HUES48 (cell line): ENCODE measurements around the gene VPS37C.

Experiments used
- H3K27ac ChIP-seq: one replicate; pipeline ENCODE4 v1.7.0; 2013; ENCODE audit warnings: low read depth, low read length, inconsistent platforms
- H3K27me3 ChIP-seq: 2 replicates; pipeline ENCODE4 v1.6.1; 2013; ENCODE audit warnings: mild to moderate bottlenecking, low read length; ENCODE audit not compliant: control insufficient read depth, insufficient read depth
- H3K36me3 ChIP-seq: 2 replicates; pipeline ENCODE4 v1.6.1; 2013; ENCODE audit warnings: low read length; ENCODE audit not compliant: control insufficient read depth, insufficient read depth
- H3K4me1 ChIP-seq: 2 replicates; pipeline ENCODE4 v1.6.1; 2013; ENCODE audit warnings: mild to moderate bottlenecking, low read length; ENCODE audit not compliant: control insufficient read depth, insufficient read depth
- H3K4me3 ChIP-seq: 2 replicates; pipeline ENCODE4 v1.5.1; 2013; ENCODE audit warnings: mild to moderate bottlenecking, low read depth, low read length
- H3K9ac ChIP-seq: 2 replicates; pipeline ENCODE4 v1.6.1; 2013; ENCODE audit warnings: mild to moderate bottlenecking, low read depth, low read length, moderate library complexity
- H3K9me3 ChIP-seq: 2 replicates; pipeline ENCODE4 v1.6.1; 2013; ENCODE audit warnings: low read length; ENCODE audit not compliant: control insufficient read depth, insufficient read depth

The VPS37C gene

DNA sequence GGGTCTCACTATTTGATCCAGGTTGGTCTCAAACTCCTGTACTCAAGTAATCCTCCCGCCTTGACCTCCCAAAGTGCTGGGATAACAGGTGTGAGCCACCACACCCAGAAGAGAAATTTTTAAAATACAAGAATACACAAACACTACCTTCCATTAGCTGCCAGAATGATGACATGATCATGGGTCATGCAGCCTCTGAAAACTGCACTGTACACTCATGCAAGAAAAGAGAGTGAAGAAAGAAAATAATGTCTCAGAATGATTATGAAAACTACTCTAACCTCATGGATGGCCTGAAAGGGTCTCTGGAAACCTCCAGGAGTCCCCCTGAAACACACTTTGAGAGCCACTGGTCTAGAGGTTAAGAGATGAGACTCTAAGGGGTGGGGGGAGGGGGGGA, 18.8 kb downstream of the VPS37C start:
- no peak overlapping the region for H3K9ac ChIP-seq
- peaks cover 12% of the 10 kb centered on the region for H3K36me3 ChIP-seq
- no peaks in the 10 kb centered on the region for H3K9me3 ChIP-seq
- H3K27me3 ChIP-seq, result no peaks in the 10 kb centered on the region
- H3K4me3 ChIP-seq, result no peak overlapping the region
- no peak overlapping the region for H3K27ac ChIP-seq
- no peaks in the 10 kb centered on the region for H3K4me1 ChIP-seq

- no peak overlapping the region for H3K9ac ChIP-seq
- H3K9me3 ChIP-seq, result no peaks in the 10 kb centered on the region
- H3K4me1 ChIP-seq, result no peaks in the 10 kb centered on the region
- H3K27ac ChIP-seq, result no peak overlapping the region
- peaks cover 16% of the 10 kb centered on the region for H3K36me3 ChIP-seq
- no peaks in the 10 kb centered on the region for H3K27me3 ChIP-seq
- no peak overlapping the region for H3K4me3 ChIP-seq
Measured at GRCh38 chr11:61141601-61142028, 19.6 kb downstream of the VPS37C start.

GRCh38 chr11:61140416-61140815, 20.8 kb downstream of the VPS37C start:
- Histone ChIP-seq H3K27ac (no peak overlapping the region), H3K36me3 (peaks cover 16% of the 10 kb centered on the region), H3K9ac (no peak overlapping the region), H3K4me3 (no peak overlapping the region), H3K4me1 (no peaks in the 10 kb centered on the region), H3K9me3 (no peaks in the 10 kb centered on the region), H3K27me3 (no peaks in the 10 kb centered on the region)

GRCh38 chr11:61139387-61139786, 21.8 kb downstream of the VPS37C start:
- no peaks in the 10 kb centered on the region for H3K27me3 ChIP-seq
- no peak overlapping the region for H3K9ac ChIP-seq
- no peaks in the 10 kb centered on the region for H3K4me1 ChIP-seq
- H3K4me3 ChIP-seq, result no peak overlapping the region
- peaks cover 16% of the 10 kb centered on the region for H3K36me3 ChIP-seq
- no peak overlapping the region for H3K27ac ChIP-seq
- H3K9me3 ChIP-seq, result no peaks in the 10 kb centered on the region

GRCh38 chr11:61138935-61139334, 22.3 kb downstream of the VPS37C start:
- Histone ChIP-seq H3K9me3 (no peaks in the 10 kb centered on the region), H3K4me3 (no peak overlapping the region), H3K36me3 (peaks cover 16% of the 10 kb centered on the region), H3K9ac (no peak overlapping the region), H3K4me1 (no peaks in the 10 kb centered on the region), H3K27ac (no peak overlapping the region), H3K27me3 (no peaks in the 10 kb centered on the region)

DNA sequence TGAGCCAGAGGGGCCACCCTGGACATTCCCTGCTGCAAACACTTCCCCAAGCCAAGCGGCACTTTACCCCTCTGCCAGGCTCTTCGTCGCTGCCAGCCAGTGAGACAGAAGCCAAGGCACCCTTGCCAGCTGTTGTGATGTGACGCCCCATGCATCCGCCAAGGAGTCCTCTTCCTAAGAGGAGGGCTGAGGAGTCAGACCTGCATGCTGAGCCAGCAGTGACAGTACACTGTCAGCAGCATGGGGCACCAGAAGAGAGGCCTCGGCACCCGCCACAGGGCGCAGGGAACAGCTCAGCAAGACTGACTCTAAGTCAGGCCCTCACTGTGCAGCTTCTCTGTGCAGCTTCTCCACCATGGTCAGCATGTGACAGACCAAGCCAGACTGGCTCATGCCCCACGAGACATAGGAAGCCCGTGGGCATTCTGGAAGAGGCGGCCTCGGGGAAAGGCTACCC, 26.4 kb downstream of the VPS37C start:
- Histone ChIP-seq H3K9me3 (no peaks in the 10 kb centered on the region), H3K9ac (no peak overlapping the region)

DNA sequence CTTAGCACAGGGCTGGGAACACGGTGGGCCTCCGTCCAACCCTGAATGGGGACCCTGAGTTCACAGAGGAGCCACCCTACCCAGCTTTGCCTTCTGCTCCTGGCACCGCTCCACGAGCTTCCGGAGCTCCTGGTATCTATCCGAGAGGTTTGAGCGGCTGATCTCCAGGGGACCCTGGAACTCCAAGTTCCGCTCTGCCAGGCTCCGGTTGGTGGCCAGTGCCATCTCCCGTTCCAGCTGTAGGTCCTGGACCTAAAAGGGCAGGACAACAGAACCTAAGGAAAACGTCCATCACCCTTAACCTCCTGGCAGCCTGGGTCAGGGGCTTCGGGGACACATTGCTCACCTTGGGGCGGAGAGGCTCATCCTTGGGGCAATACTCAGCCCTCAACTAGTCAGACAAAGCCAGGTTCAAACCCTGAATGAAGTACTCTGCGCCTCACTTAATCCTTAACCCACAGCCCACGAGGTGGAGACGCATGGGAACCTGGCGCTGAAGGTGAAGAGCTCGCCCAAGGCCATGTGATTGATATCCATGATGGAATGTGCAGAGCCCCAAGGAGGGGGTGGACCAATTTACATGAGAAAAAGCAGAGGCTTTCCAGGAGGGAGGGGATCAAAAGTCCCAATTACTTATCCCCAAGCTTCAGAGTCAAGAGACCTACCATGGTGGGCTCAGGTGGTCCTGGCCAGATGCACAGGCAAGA, 27.1 kb downstream of the VPS37C start:
- Histone ChIP-seq H3K9me3 (no peaks in the 10 kb centered on the region), H3K4me3 (no peak overlapping the region), H3K9ac (no peak overlapping the region), H3K36me3 (peaks cover 20% of the 10 kb centered on the region), H3K4me1 (peaks cover 5% of the 10 kb centered on the region; the same call in 1 of the 2 replicates), H3K27ac (no peak overlapping the region), H3K27me3 (no peaks in the 10 kb centered on the region)

More for the DNA sequence above, 26.4 kb downstream of the VPS37C start:
- Histone ChIP-seq H3K4me1 (no peaks in the 10 kb centered on the region), H3K27ac (no peak overlapping the region), H3K27me3 (no peaks in the 10 kb centered on the region), H3K4me3 (no peak overlapping the region), H3K36me3 (peaks cover 20% of the 10 kb centered on the region)

DNA sequence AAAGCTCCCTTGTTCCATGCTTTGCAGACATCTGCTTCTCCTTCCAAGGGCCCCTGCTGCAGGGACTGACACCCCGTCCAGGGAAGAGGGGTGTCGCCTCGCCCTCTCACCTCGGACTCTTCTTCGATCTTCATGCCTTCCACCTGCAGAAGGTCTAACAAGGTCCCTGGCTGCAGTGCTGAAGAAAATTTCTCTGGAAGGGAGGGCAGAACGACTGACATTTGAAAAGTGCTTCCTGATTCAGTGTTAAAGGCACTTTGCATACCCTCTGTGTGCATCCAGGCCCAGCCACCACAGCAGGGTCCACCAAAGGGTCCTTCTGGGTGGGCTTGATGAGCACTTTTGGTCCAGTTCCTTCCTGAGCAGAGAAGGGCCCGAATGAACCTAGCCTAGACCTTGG, 28.1 kb downstream of the VPS37C start:
- Histone ChIP-seq H3K4me1 (peaks cover 6% of the 10 kb centered on the region; the same call in 1 of the 2 replicates), H3K9me3 (no peaks in the 10 kb centered on the region), H3K27ac (no peak overlapping the region), H3K4me3 (no peak overlapping the region), H3K9ac (no peak overlapping the region), H3K36me3 (peaks cover 14% of the 10 kb centered on the region), H3K27me3 (no peaks in the 10 kb centered on the region)

- Histone ChIP-seq H3K4me1 (peaks cover 6% of the 10 kb centered on the region; the same call in 1 of the 2 replicates), H3K27me3 (no peaks in the 10 kb centered on the region), H3K36me3 (peaks cover 9% of the 10 kb centered on the region), H3K4me3 (no peak overlapping the region), H3K9ac (no peak overlapping the region), H3K27ac (no peak overlapping the region), H3K9me3 (no peaks in the 10 kb centered on the region)
Measured at GRCh38 chr11:61132646-61133045, 28.6 kb downstream of the VPS37C start.

DNA sequence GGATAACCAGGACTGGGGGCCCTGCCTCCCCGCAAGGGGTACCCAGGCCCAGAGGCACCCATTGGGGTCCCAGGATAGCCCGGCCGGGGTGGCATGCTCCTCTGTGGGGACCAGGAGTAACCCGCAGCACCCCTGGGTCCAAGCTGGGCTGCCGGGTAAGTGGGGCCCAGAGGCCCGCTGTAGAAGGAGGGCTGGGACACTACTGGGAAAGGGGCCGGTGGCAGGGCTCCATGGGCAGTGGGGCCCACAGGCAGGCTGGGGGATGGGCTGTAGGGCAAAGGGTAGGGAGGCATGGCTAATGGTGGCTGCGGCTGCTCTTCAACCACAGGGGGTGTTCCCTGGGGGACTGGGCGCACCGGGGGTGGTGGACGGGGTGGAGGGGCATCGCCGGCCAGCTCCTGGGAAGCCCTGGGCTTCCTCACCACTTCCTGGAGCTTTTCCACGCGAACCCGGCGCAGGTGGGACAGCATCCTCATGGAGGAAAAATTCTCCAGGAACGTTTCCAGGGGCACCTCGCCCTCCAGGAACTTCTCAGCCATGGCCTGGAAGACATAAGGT, 29.1 kb downstream of the VPS37C start:
- Histone ChIP-seq H3K27me3 (no peaks in the 10 kb centered on the region), H3K27ac (no peak overlapping the region), H3K36me3 (peaks cover 4% of the 10 kb centered on the region; the same call in 1 of the 2 replicates), H3K4me3 (no peak overlapping the region), H3K9ac (no peak overlapping the region), H3K9me3 (no peaks in the 10 kb centered on the region), H3K4me1 (peaks cover 6% of the 10 kb centered on the region; the same call in 1 of the 2 replicates)

- H3K9me3 ChIP-seq, result no peaks in the 10 kb centered on the region
- H3K4me3 ChIP-seq, result no peak overlapping the region
- no peak overlapping the region for H3K9ac ChIP-seq
- peaks cover 6% of the 10 kb centered on the region; the same call in 1 of the 2 replicates for H3K4me1 ChIP-seq
- no peaks in the 10 kb centered on the region for H3K27me3 ChIP-seq
- no peak overlapping the region for H3K27ac ChIP-seq
- H3K36me3 ChIP-seq, result peaks cover 4% of the 10 kb centered on the region; the same call in 1 of the 2 replicates
Measured at GRCh38 chr11:61131586-61131985, 29.6 kb downstream of the VPS37C start.
